GM21381 (cell line): Measurements from ENCODE around the gene ADRM1.

ENCODE experiments used
- ATAC-seq: cut with Tn5 transposase; IDR thresholded peaks from one replicate; pipeline ENCODE4 v1.9.1; 2021; ENCODE audit warnings: mild to moderate bottlenecking, moderate library complexity; ENCODE audit not compliant: unreplicated experiment

ADRM1 gene, protein sequence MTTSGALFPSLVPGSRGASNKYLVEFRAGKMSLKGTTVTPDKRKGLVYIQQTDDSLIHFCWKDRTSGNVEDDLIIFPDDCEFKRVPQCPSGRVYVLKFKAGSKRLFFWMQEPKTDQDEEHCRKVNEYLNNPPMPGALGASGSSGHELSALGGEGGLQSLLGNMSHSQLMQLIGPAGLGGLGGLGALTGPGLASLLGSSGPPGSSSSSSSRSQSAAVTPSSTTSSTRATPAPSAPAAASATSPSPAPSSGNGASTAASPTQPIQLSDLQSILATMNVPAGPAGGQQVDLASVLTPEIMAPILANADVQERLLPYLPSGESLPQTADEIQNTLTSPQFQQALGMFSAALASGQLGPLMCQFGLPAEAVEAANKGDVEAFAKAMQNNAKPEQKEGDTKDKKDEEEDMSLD

DNA sequence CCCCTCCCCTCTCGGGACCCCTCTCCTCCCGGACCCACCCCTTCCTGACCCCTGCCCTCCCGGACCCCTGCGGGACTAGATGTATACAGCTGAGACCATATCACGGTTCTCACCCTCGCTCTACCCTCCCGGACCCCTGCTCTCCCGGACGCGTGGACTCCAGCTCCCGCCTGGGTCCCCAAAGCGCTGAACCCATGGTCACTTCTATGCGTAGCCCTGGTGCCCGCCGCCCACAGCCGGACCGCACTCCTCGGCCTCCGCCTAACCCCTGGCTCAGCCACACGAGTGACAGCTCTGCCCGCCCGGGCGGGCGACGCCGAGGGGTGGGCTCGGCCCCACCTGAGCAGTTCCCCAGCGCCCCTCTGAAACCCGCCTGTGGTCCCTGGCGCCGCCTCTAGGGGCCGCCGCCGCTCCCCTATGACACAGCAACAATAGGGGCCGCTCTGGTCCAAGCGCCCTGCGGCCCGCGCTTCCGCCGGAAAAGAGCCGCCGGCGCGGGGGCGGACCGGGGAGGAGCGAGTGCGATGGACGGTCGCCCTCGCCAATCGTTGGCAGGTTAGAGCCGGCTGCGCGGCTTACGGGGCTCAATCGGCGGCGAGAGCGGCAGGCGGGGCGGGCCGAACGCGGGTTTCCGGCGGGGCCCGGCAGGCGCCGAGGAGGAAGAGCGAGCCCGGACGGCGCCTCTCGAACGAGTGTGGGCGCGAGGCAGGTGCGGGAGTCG, at the start of gene ADRM1:
TSS of gene ADRM1 (plus strand) at position 657 of the 721 bp plus-strand sequence. CDS start 572 bp downstream, outside the sequence.
- peak; percentile 85 for ATAC-seq

DNA sequence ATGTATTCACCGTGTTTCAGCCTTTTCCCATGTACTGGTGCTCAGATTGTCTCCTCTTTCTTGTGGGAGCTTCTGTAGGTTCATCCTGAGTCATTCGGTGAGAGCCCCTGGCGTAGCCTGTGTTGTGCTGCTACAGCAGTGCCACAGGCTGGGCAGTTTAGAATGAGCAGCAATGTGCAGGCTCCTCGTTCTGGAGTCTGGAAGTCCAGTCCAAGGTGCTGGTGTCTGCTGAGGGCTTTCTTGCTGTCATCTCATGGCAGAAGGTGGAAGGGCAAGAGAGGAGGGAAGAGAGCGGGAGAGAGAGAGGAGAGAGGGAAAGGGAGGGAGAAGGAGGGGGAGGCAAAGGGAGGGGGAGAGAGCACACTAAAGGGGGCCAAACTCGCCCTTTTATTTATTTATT, 49.4 kb upstream of the ADRM1 start:
- ATAC-seq, result no peak

DNA sequence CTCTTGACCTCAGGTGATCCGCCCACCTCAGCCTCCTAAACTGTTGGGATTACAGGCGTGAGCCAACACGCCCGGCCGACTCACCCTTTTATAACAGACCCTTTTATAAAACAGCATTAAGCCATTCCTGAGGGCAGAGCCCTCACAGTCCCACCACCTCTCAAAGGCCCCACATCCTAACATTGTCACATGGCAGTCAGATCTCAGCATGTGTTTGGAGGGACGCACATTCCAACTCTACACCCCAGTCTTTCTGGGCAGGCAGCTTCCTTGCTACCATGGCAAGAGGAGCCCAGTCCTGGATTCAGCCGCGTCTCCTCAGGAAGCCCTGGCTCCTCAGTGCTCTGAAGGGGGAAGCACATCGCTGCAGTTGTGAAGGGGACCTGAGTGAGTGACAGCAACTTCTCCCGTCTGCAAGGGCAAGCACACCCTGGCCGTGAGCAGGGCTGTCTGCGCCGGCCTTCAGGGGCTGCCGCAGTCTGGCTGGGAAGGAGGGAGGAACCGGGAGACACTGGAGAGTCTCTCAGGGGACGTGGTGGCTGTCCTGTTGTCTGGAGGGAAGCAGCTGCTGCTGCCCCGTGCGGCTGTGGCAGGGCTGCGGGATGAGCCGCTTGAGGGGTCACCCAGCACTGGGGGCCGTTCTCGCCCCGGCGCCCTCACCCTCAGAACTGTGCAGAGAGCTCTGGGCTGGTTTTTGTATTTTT, 48.6 kb upstream of the ADRM1 start:
- ATAC-seq, result no peak

DNA sequence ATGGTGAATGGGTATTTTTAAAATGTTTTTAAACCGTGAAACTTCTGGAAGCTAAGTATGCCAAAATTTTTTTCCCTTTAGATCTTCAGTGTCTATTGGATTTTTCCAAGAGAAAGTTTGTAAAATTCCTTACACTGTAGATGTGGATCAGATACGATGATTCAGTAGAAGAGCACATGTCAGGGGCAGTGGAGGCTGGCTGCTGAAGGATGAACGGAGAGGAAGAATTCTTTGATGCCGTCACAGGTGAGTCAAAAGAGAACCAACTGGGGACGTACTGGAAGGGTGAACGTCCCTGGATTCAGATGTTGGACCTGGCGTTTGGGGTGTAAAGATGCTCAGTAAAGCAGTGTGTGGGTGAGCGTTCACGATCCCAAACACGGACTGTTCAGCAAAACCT, 46.8 kb upstream of the ADRM1 start:
- no peak for ATAC-seq

DNA sequence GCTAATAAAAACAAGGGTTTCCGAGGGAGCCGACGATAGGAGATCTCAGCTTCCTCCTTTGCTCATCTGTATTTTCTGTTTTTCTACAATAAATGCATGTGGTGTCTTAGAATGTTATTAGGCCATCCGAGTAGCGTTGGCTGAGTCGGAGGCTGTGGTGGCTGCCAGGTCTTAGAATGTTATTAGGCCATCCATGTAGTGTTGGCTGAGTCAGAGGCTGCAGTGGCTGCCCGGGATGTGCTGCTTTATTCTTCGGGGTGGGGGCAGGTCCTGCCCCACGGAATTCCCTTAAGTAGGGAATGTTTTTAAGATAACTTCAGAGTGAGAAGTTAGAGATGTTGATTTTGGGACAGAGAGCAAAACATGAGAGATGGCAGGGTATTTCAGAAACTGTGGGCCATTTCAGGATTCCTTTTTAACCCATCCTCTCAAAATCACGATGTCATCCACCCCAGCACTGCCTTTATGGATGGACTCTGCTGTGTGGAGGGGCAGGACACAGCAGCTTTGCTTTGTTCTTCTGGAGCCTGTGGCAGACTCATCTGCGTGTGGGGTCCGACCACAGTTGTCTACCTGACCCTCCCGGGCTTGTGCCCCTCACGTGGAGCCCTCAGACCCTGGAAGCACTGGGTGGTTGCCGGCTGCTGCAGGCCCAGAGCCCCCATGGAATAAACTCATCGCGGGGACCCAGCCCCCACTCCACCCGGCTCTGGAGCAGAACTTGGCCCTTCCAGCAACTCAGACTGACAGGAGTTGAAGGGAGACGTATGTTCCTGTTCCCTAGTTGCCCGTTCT, 44.1 kb upstream of the ADRM1 start:
- ATAC-seq, result no peak

DNA sequence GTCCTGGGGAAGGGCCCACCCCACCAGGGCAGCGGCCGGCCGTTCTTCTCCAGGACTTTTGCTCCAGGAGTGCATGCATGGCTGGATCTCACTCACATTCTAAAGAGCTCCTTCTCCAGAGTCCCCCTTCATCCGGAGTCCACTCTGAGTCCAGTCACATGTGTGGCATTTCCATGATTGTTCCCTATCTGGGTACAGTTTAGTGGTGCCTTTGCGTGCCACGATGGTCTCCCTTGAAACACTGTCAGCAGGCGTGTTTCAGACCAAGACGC, 43.6 kb upstream of the ADRM1 start:
- no peak for ATAC-seq

DNA sequence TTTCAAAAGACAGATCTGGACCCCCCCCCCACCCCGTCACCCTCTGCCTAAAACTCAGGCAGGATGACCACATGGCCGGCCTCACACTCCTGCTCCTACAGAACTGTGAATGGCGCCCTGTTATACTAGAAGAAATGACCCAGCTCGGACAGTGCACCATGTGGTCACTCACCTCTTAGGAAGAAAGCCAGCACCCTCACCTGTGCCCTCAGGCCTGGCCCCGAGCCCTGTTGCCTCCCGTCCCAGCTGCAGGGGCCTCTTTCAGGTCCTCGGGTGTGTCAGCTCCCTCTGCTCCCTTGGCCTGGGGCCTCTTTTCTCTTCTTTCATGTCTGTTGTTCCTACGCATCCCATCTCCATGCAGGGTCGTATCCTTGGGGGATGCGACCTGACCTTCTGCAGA, 40.7 kb upstream of the ADRM1 start:
- no peak for ATAC-seq

DNA sequence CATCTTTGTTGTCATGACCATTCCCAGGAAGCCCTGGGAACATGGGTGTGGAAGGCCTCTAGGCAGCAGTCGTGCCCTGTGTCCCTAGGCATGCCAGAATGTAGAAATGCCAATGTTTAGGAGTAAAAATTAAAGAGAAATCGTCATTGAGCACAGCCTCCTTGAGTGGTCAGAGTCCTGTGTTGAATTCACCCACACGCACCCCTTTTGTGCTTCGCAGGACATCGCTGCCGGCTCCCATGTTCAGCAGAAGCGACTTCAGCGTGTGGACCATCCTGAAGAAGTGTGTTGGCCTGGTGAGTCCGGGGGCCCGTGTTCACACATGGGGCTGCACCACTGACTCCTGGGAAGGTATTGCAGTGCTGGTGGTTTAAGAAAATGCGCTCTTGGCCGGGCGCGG, 39.4 kb upstream of the ADRM1 start:
- no peak for ATAC-seq

DNA sequence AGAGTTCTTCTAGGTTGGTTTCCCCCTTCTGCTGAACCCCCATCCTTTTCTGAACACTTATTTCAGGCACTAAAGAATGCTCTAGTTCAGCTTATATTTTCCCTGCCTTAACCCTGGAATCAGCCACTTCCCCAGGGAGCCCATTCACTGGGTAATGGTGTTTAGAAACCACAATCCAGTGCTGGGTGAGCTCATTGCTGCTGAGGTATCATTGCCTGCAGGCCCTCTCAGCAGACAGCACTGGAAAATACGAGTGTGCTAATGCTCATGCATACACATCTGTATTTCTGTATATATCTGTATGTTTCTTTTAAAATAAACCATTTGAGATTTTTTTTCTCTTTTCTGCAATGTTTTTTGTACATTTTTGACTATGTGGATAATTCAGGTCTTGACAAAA, 37.4 kb upstream of the ADRM1 start:
- ATAC-seq, result no peak

DNA sequence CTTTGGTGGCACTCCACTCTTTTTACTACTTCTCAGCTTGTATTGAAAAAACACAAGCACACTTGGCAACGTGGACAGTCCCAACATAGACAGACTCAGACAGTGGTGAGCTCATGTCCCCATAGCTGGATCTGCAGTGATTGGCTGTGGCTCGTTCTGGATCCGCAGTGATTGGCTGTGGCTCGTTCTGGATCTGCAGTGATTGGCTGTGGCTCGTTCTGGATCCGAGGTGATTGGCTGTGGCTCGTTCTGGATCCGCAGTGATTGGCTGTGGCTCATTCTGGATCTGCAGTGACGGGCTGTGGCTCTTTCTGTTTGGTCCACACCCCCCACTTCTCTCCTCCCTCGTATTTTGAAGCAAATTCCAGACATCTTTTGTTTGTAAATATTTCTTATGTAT, 36.5 kb upstream of the ADRM1 start:
- ATAC-seq, result no peak

DNA sequence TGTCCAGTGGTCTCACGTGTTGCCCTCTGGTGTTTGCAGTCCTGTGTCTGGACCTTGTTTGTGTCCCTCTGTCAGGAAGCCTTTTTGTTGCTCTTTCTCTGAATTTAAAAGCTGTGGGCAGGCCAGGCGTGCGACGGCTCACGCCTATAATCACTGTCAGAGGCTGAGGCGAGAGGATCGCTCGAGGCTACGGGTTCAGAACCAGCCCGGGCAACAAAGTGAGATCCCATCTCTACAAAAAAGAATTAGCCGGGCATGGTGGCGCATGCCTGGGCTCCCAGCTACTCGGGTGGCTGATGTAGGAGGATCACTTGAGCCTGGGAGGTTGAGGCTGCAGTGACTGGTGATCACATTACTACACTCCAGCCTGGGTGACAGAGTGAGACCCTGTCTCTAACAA, 35.9 kb upstream of the ADRM1 start:
- no peak for ATAC-seq

DNA sequence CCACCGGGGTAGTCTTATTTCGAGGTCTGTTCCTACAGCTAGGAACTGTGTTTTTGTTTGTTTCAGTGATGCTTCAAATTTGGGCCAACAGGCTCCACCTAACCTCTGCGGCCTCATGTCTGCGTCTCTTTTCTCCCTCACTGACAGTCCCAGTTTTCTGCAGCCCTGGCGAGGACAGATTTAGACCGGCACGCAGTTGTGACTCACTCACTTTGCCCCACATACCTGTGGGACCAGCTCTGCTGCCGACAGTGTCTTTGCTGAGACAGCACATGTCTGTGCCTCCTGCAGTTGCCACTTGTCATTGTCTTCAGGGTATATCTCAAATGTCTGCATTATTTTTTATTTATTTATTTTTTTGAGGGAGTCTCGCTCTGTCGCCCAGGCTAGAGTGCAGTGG, 35.3 kb upstream of the ADRM1 start:
- no peak for ATAC-seq

DNA sequence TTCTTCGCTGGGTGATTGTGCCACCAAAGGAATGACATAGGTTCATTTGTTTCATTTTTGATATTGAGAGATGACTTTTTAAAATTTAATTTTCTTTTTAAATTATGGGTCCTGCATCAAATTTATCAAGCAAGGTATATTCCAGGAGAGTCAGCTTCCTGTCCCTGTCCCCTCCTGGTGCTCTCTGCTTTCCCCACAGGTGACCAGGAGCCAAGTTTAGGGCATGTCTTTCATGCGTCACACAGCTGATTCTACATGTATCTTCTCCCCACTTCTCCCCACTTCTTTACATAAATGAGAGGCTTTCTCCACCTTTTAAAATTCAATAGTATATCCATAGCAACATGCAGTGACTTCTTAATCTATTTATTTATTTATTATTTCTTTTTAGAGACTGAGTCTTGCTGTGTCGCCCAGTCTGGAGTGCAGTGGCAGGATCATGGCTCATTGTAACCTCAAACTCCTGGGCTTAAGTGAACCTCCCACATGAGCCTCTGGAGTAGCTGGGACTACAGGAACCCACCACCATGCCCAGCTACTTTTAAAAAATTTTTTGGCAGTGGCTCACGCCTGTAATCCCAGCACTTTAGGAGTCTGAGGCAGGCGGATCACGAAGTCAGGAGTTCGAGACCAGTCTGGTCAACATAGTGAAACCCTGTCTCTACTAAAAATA, 34.4 kb upstream of the ADRM1 start:
- ATAC-seq, result no peak

DNA sequence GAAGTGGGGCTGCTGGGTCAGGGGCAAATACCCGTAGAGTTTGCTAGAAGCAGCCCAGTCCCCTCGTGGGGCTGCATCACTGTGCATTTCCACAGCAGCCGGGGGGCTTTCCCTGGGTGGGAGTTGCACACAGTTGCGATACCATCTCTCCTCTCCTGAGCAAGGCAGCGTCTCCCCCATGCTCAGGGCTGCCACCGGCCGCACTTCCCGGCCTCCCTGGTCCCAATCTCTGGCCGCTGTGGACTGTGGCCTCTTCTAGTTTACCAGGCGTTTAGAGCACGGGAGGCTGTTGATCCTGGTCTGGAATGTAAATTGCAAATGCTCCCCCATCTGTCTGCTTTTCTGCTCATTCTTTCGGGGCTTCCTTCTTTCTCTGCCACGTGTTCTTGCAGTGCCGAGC, 33.4 kb upstream of the ADRM1 start:
- ATAC-seq, result no peak

DNA sequence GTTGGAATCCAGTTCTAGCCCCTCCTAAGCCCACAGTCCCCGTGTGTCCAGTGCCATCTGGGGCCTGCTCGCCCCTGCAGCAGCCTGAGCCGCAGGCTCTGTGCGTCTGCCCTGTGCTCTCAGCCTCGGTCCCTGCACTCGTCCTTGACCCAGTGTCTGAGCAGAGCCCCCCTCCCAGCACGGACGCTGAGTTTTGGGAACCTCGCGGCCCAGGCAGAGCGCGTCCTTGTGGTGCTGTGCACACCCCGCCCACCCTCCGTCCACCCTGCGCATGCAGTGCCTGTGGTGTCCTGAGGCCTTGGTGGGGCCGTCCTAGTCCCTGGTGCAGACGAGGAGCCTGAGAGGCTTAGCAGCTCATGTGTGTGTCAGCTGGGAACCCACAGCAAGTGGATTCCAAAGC, 32.9 kb upstream of the ADRM1 start:
- no peak for ATAC-seq

DNA sequence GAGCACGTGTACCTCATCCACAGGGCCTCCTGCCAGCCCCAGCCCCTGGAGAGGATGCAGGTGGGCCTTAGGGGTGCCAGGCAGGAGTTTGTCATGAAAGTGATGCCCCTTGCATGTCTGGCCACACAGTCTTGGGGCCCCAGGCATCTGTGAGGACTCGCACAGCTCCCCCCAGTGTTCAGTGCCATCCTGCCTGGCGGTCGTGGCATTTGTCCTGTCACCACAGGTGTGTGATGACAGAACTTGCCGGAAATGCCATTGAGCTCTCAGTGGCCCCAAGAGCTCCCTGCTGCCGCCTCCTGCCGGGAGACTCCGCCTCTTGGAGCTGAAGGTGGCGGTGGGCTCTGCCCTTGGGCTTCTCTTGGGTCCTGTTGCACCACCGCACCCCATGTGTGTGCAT, 30.6 kb upstream of the ADRM1 start:
- no peak for ATAC-seq

DNA sequence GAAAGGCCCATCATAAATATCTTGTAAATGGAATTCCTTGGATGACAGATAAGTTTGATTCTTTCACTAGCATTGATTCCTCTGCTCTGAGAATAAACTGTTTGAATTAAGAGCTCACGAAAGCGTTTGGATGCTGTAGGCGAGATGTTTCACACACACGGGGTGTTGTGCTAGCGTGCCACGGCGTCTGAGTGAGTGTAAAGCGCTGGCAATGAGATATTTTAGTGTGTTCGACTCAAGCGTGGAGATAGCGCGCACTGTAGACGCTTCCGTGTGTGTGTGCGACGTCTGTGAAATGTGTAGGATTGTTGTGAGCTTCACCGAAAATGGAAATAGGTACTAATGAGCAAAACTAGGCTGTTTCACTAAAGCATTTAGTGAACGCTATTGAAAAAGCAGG, 29.4 kb upstream of the ADRM1 start:
- ATAC-seq, result no peak

DNA sequence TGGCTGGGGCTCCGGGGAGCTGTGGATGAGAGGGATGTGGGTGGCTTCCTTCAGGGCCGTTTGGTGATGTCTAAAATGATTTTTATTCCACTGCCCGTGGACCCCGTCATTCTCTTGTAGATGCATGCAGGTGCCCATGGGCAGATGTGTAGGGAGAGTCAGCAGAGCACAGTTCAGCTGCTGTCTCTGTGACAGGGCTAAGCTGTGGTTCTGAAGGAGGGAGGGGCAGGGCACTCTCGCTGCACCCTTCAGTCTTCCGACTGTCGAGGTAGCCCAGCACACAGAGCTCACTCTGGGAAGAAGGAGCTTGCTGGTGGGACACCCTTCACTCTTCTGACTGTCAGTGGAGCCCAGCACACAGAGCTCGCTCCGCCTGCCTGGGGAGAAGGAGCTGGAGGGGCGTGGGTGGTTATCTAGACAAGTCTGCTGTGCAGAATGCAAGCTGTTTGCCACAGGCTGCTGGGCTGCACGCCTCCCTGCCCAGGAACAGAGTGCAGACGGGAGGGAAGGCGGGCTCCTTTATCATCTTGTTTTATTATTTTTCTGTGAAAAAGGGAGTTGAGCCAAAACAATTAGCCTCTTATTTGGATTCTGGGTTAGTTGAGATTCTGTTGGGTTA, 28.4 kb upstream of the ADRM1 start:
- no peak for ATAC-seq

DNA sequence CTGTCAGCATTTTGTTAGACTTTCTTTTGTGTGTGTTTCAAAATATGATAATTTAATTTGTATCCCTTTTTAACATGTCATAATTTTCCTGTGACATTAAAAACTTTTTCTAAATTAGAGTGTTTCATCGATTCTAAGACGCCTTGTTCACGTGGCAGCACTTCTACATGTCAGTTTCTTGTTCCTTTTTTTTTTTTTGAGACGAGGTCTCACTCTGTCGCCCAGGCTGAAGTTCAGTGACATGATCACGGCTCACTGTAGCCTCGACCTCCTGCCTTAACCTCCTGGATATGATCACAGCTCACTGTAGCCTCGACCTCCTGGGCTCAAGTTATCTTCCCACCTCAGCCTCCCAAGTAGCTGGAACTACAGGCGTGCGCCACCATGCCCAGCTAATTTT, 27.6 kb upstream of the ADRM1 start:
- no peak for ATAC-seq

DNA sequence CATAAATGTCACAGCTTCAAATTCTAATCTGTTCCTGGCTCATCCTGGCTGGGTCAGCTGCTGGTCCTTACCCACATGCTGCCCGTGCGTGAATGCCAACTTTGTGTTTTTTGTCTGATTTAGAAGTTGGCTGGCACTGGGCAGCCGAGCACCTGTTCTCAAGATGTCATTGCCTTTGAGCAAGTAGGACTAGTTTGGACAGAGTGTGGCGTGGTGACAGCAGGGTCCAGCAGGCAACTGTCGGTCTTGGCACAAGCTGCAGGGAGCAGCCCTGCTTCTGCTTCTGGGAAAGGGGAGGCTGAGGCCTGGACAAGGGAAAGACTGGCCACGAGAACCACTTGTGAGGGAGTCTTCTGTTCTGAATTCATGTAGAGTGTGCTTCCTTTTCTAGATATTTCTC, 26.4 kb upstream of the ADRM1 start:
- ATAC-seq, result no peak
